Mesendoderm (in vitro differentiated cells): ENCODE results near the gene NDFIP1. TPM values are rescaled to one million over a fixed set of nuclear protein-coding genes. Genes with fewer than 3 reads are reported as not detected.

Experiments used
- DNase-seq: peaks from one replicate; pipeline ENCODE4 v3.0.0; 2013
- H2AK5ac ChIP-seq: 2 replicates; pipeline ENCODE4 v1.6.1; 2013; ENCODE audit warnings: low read length, inconsistent platforms
- H2BK120ac ChIP-seq: 2 replicates; pipeline ENCODE4 v1.6.1; 2013; ENCODE audit warnings: low read depth, mild to moderate bottlenecking, low read length, moderate library complexity, mixed read lengths
- H2BK15ac ChIP-seq: replicated peaks from 2 replicates; pipeline ENCODE4 v1.6.1; 2013; ENCODE audit warnings: low read depth, mild to moderate bottlenecking, moderate library complexity
- H2BK5ac ChIP-seq: 2 replicates; pipeline ENCODE4 v1.6.1; 2013; ENCODE audit warnings: low read length, inconsistent platforms
- H3K18ac ChIP-seq: 2 replicates; pipeline ENCODE4 v1.6.1; 2013; ENCODE audit warnings: mild to moderate bottlenecking, low read length, mixed read lengths
- H3K23ac ChIP-seq: one replicate; pipeline ENCODE4 v1.6.1; 2013; ENCODE audit warnings: low read length
- H3K27ac ChIP-seq: 2 replicates; pipeline ENCODE4 v1.5.1; 2013; ENCODE audit warnings: low read depth, mild to moderate bottlenecking, inconsistent platforms, low read length, moderate library complexity
- H3K27me3 ChIP-seq: 2 replicates; pipeline ENCODE4 v1.6.1; 2013; ENCODE audit warnings: low read length, control low read depth, mild to moderate bottlenecking, inconsistent platforms; ENCODE audit not compliant: insufficient read depth, poor library complexity
- H3K36me3 ChIP-seq: 2 replicates; pipeline ENCODE4 v1.6.1; 2013; ENCODE audit warnings: low read length, inconsistent platforms; ENCODE audit not compliant: control insufficient read depth, insufficient read depth
- H3K4ac ChIP-seq: one replicate; pipeline ENCODE4 v1.6.1; 2013; ENCODE audit warnings: low read depth, mild to moderate bottlenecking, low read length, moderate library complexity
- H3K4me1 ChIP-seq: 2 replicates; pipeline ENCODE4 v1.6.1; 2013; ENCODE audit warnings: low read depth, low read length, inconsistent platforms; ENCODE audit not compliant: control insufficient read depth
- H3K4me2 ChIP-seq: 2 replicates; pipeline ENCODE4 v1.6.1; 2013; ENCODE audit warnings: low read length
- H3K4me3 ChIP-seq: 2 replicates; pipeline ENCODE4 v1.5.1; 2013; ENCODE audit warnings: mild to moderate bottlenecking, low read length
- H3K56ac ChIP-seq: one replicate; pipeline ENCODE4 v1.6.1; 2013; ENCODE audit warnings: low read length
- H3K79me1 ChIP-seq: 2 replicates; pipeline ENCODE4 v1.6.1; 2013; ENCODE audit warnings: low read length, inconsistent platforms
- H3K79me2 ChIP-seq: 2 replicates; pipeline ENCODE4 v1.6.1; 2013; ENCODE audit warnings: mild to moderate bottlenecking, low read length; ENCODE audit not compliant: control insufficient read depth, insufficient read depth
- H3K9ac ChIP-seq: 2 replicates; pipeline ENCODE4 v1.6.1; 2013; ENCODE audit warnings: low read length, inconsistent platforms
- H4K5ac ChIP-seq: one replicate; pipeline ENCODE4 v1.6.1; 2013; ENCODE audit warnings: low read length
- H4K8ac ChIP-seq: one replicate; pipeline ENCODE4 v1.6.1; 2013; ENCODE audit warnings: low read depth, mild to moderate bottlenecking, control low read depth, low read length, moderate library complexity
- WGBS: extraction: QIAGEN DNeasy Blood & Tissue Kit; methylation state at CpG from one replicate; pipeline ENCODE4 v1.1.7; 2013; ENCODE audit warnings: low lambda C conversion rate, missing lambda C conversion rate; ENCODE audit not compliant: insufficient coverage; ENCODE audit errors: extremely low coverage; 5-methylcytosine and 5-hydroxymethylcytosine counted together
- polyA plus RNA-seq, 2 experiments: library from polyadenylated mRNA; stranded (reverse); fragments of 200-250 nt; gene quantifications; one replicate each; pipeline ENCODE4 v1.2.3, GENCODE V29; 2013

NDFIP1 gene
- 20.2 TPM for polyA plus RNA-seq (2013, experiment 1 of 2)
- 19.9 TPM for polyA plus RNA-seq (2013, experiment 2 of 2)

- H3K56ac ChIP-seq = peak within 1 kb of the TSS; percentile 99
- H3K4me2 ChIP-seq = peak within 1 kb of the TSS; percentile 93
- no peaks in the 10 kb centered on the region for H3K27me3 ChIP-seq
- peak within 1 kb of the TSS; percentile 72 for H3K18ac ChIP-seq
- peak within 1 kb of the TSS; percentile 93 for H3K9ac ChIP-seq
- peak; percentile 90 for DNase-seq
- peak within 1 kb of the TSS; percentile 79 for H3K4me3 ChIP-seq
- peak within 1 kb of the TSS; percentile 85 for H2BK5ac ChIP-seq
- no peak within 1 kb of the TSS for H4K8ac ChIP-seq
- H3K79me2 ChIP-seq = peaks cover 14% of the 10 kb centered on the region
- no CpG with 5 or more reads among the region's 103 CpGs for WGBS
- peak within 1 kb of the TSS; percentile 94 for H3K23ac ChIP-seq
- peak within 1 kb of the TSS; percentile 83 for H3K27ac ChIP-seq
- peak within 1 kb of the TSS; percentile 39 for H2BK120ac ChIP-seq
- no peak within 1 kb of the TSS for H4K5ac ChIP-seq
- no peaks in the 10 kb centered on the region for H3K36me3 ChIP-seq
- H3K4me1 ChIP-seq = peaks cover 6% of the 10 kb centered on the region
- no peak within 1 kb of the TSS for H2AK5ac ChIP-seq
- H3K4ac ChIP-seq = peak within 1 kb of the TSS; percentile 16
- H2BK15ac ChIP-seq = no peak within 1 kb of the TSS
- H3K79me1 ChIP-seq = peaks cover 13% of the 10 kb centered on the region
Observed at GRCh38 chr5:142108432-142109330, at the start of gene NDFIP1. NDFIP1 (plus strand) TSS chr5:142108779; CDS start chr5:142108975, 196 bp downstream.

GRCh38 chr5:142059304-142059940 lies 49.2 kb upstream of the NDFIP1 start:
- no CpG with 5 or more reads among the region's 1 CpG for WGBS
- no peak overlapping the region for H2BK15ac ChIP-seq
- no peak overlapping the region for H4K5ac ChIP-seq
- no peak overlapping the region for H3K4ac ChIP-seq
- H3K27ac ChIP-seq = no peak overlapping the region
- H2BK120ac ChIP-seq = no peak overlapping the region
- H3K79me2 ChIP-seq = no peaks in the 10 kb centered on the region
- no peaks in the 10 kb centered on the region for H3K36me3 ChIP-seq
- H3K9ac ChIP-seq = no peak overlapping the region
- H3K23ac ChIP-seq = no peak overlapping the region
- H3K4me3 ChIP-seq = no peak overlapping the region
- H3K4me1 ChIP-seq = no peaks in the 10 kb centered on the region
- peak; percentile 66 for DNase-seq
- H3K79me1 ChIP-seq = no peaks in the 10 kb centered on the region
- no peak overlapping the region for H2BK5ac ChIP-seq
- no peak overlapping the region for H4K8ac ChIP-seq
- no peak overlapping the region for H2AK5ac ChIP-seq
- H3K18ac ChIP-seq = no peak overlapping the region
- H3K56ac ChIP-seq = no peak overlapping the region
- no peak overlapping the region for H3K4me2 ChIP-seq
- no peaks in the 10 kb centered on the region for H3K27me3 ChIP-seq

- DNase-seq = no peak
- H2BK5ac ChIP-seq = no peak overlapping the region
- H3K27me3 ChIP-seq = no peaks in the 10 kb centered on the region
- no peak overlapping the region for H3K9ac ChIP-seq
- H3K4me2 ChIP-seq = no peak overlapping the region
- H2BK120ac ChIP-seq = no peak overlapping the region
- H3K4me3 ChIP-seq = no peak overlapping the region
- peak overlapping the region; percentile 35 for H3K56ac ChIP-seq
- no peak overlapping the region for H3K18ac ChIP-seq
- H3K23ac ChIP-seq = no peak overlapping the region
- no peak overlapping the region for H3K27ac ChIP-seq
- no peaks in the 10 kb centered on the region for H3K79me1 ChIP-seq
- H4K8ac ChIP-seq = no peak overlapping the region
- no peaks in the 10 kb centered on the region for H3K36me3 ChIP-seq
- no CpG with 5 or more reads among the region's 4 CpGs for WGBS
- no peaks in the 10 kb centered on the region for H3K4me1 ChIP-seq
- H2BK15ac ChIP-seq = no peak overlapping the region
- no peak overlapping the region for H4K5ac ChIP-seq
- H3K79me2 ChIP-seq = no peaks in the 10 kb centered on the region
- no peak overlapping the region for H2AK5ac ChIP-seq
- no peak overlapping the region for H3K4ac ChIP-seq
Observed at GRCh38 chr5:142063376-142063775, 45.2 kb upstream of the NDFIP1 start.

- H2BK5ac ChIP-seq = no peak overlapping the region
- H3K79me2 ChIP-seq = no peaks in the 10 kb centered on the region
- H2BK120ac ChIP-seq = no peak overlapping the region
- no peak overlapping the region for H2AK5ac ChIP-seq
- no peak overlapping the region for H3K4ac ChIP-seq
- no CpG with 5 or more reads among the region's 10 CpGs for WGBS
- H2BK15ac ChIP-seq = no peak overlapping the region
- H3K23ac ChIP-seq = no peak overlapping the region
- H3K27me3 ChIP-seq = no peaks in the 10 kb centered on the region
- H3K9ac ChIP-seq = no peak overlapping the region
- H3K27ac ChIP-seq = no peak overlapping the region
- peak overlapping the region; percentile 23 for H3K4me2 ChIP-seq
- no peak overlapping the region for H3K4me3 ChIP-seq
- no peaks in the 10 kb centered on the region for H3K79me1 ChIP-seq
- peak; percentile 80 for DNase-seq
- H3K36me3 ChIP-seq = no peaks in the 10 kb centered on the region
- H4K8ac ChIP-seq = no peak overlapping the region
- H3K56ac ChIP-seq = peak overlapping the region; percentile 35
- H3K4me1 ChIP-seq = no peaks in the 10 kb centered on the region
- no peak overlapping the region for H3K18ac ChIP-seq
- no peak overlapping the region for H4K5ac ChIP-seq
Observed at GRCh38 chr5:142063878-142064331, 44.7 kb upstream of the NDFIP1 start.

- Histone ChIP-seq H3K79me2 (no peaks in the 10 kb centered on the region), H3K4ac (no peak overlapping the region), H2BK15ac (no peak overlapping the region), H2BK120ac (no peak overlapping the region), H4K5ac (no peak overlapping the region), H3K9ac (no peak overlapping the region), H3K18ac (no peak overlapping the region), H3K36me3 (no peaks in the 10 kb centered on the region), H3K4me3 (no peak overlapping the region), H3K4me2 (no peak overlapping the region), H3K27ac (no peak overlapping the region), H2AK5ac (no peak overlapping the region), H3K27me3 (no peaks in the 10 kb centered on the region), H3K79me1 (no peaks in the 10 kb centered on the region), H2BK5ac (no peak overlapping the region), H3K4me1 (no peaks in the 10 kb centered on the region), H3K56ac (no peak overlapping the region), H4K8ac (no peak overlapping the region), H3K23ac (no peak overlapping the region)
- DNase-seq = peak; percentile 51
- no CpG with 5 or more reads among the region's 2 CpGs for WGBS
Observed at GRCh38 chr5:142065273-142065672, 43.3 kb upstream of the NDFIP1 start.
